NCI-H2227 treated with DMSO at 0.1 percent for 48 hours (cell line): ENCODE data around the gene CELF5.
A peak's percentile ranks its signal among the peaks of the same experiment; 100 is the strongest.
"Not testable (repeated sequence)": the region's sequence is repeated elsewhere in the genome, so short reads cannot be mapped to it uniquely, and the experiment has no call there.

Source experiments
- DNase-seq: peaks from one replicate; lab custom pipeline; 2025; lab: John Stamatoyannopoulos, UW

Gene CELF5

GRCh38 chr19:3292958-3293529, 68.6 kb downstream of the CELF5 start:
- DNase-seq: no peak

DNA sequence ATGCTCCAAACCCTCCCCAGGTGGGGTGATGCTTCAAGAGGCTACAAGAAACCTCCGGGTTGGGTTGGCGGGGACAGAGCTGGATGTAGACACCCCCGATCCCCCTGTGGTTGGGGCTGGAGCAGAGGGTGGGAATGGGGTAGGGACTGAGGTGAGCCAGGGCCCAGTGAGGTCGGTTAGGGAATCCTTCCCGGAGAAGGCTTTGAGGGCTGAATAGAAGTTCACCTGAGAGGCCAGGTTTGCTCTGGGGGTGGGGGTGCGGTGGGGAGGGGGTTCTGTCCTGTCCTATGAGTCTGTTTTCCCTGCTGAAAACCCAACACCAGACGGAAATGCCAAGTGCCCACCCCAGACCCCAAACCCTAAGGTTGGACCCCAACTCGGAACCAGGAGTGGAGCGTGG, 69.1 kb downstream of the CELF5 start:
- no peak for DNase-seq

DNA sequence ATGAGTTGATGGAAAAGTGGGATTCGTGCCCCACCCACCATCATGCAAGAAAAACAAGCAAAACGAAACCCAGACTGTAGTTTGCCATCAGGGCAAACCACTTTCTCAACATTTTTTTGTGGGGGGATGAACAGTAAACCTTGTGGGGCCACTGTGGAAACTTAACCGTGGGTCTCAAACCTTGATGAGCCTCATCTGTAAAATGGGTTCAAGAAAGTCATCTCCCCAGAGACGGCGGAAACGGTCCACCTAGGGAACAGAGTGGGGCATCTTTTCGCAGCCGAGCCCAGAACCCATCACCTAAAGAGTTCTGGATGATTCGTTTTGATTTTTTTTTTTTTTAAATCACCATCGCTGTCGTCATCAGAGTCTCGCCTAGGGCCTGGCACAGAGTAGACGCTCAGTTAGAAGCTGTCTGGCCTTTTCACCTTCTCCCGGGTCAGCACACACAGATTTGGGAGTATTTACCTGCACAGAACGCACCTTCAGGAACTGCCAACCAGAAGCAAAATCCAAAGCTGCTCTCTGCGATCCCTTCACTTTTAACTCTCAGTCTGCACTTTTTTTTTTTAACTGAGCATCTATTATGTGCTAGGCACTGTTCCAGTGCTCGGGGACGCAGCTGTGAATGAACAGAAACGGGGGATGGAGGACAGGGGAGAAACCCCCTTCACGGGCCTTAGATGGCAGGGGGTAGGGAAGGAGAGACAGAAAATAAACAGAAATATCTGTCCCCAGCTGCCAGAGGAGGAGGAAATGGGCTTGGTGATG, 69.8 kb downstream of the CELF5 start:
- DNase-seq: no peak

DNA sequence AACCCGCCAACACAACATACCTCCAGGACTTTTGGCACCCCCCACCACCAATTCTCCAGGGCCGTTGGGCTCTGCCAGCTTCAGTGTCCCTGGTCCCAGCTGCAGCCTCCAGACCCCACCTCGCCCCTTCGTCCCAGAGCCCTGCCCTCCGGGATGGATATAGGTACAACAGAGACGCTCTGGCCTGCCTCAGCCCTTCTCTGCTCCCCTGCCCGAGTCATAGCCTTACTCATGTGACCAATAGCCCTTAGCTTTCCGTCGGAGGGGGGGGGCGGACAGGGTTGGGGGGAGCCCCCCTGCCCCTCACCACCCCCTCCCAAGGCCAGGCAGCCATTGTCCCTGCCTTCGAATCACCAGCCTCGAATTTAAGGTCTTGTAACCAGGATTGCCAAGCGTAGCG, 71.1 kb downstream of the CELF5 start:
- DNase-seq: no peak

- DNase-seq: no peak
Observed at GRCh38 chr19:3296034-3296433, 71.6 kb downstream of the CELF5 start.

- no peak for DNase-seq
Observed at GRCh38 chr19:3296446-3296845, 72.0 kb downstream of the CELF5 start.

GRCh38 chr19:3298853-3299449, 74.5 kb downstream of the CELF5 start:
- no peak for DNase-seq

DNA sequence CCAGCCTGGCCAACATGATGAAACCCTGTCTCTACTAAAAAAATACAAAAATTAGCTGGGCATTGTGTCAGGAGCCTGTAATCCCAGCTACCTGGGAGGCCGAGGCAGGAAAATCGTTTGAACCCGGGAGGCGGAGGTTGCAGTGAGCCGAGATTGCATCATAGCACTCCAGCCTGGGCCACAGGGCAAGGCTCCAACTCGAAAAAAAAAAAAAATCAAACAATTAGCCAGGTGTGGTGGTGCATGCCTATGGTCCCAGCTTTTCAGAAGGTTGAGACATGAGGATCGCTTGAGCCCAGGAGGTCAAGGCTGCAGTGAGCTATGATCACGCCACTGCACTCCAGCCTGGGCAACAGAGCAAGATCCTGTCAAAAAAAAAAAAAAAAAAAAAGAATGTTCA, 76.1 kb downstream of the CELF5 start:
- DNase-seq: not testable (repeated sequence)

GRCh38 chr19:3302755-3303154, 78.3 kb downstream of the CELF5 start:
- no peak for DNase-seq

GRCh38 chr19:3304871-3305423, 80.5 kb downstream of the CELF5 start:
- peak; percentile 19 for DNase-seq

GRCh38 chr19:3309724-3310123, 85.3 kb downstream of the CELF5 start:
- DNase-seq: no peak

DNA sequence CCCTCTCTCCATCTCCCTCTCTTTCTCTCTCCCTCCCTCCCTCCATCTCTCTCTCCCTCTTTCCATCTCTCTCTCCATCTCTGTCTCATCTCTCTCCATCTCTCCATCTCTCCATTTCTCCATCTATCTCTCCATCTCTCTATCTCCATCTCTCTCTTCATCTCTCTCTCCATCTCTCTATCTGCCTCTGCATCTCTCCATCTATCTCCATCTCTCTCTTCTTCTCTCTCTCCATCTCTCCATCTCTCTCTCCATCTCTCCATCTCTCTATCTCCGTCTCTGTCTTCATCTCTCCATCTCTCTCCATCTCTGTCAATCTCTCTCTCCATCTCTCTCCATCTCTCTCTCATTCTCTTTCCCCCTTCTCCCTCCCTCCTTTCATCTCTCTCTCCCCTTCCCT, 85.8 kb downstream of the CELF5 start:
- DNase-seq: no peak

GRCh38 chr19:3310711-3311110, 86.2 kb downstream of the CELF5 start:
- DNase-seq: no peak

- DNase-seq: no peak
Observed at GRCh38 chr19:3313199-3313575, 88.7 kb downstream of the CELF5 start.

DNA sequence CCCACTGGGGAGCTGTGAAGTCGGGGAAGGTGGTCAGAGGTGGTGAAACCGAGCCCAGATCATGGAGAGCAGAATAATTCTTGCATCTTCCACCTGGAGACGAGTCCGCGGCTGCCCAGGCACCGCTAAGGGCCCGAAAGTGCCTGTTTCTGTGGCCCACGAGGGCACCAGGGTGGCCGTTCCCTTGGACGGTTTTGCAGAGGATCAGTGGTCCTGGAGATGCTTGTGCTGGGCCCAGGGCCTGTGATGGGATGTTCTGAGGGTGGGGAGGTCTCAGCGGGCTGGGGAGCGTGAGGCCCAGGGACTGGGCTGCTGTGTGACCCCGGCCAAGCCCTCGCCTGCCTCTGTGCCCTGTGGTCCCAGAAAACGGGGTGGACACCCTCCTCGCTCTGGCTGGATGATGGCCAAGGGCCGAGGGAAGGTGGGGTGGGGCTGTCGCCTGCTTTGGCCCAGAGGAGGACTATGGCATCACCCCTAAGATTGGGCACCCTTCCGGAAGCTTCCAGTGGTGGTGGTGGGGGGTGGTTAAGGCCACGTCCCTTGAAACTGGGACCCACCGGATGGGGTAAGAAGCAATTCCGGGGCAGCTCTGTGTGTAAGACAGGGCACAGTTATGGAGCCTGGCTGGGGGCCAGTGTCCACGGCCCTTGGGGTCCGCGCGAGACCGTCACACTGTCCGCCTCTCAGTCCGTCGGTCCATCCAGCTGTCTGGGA, 90.7 kb downstream of the CELF5 start:
- DNase-seq: no peak

DNA sequence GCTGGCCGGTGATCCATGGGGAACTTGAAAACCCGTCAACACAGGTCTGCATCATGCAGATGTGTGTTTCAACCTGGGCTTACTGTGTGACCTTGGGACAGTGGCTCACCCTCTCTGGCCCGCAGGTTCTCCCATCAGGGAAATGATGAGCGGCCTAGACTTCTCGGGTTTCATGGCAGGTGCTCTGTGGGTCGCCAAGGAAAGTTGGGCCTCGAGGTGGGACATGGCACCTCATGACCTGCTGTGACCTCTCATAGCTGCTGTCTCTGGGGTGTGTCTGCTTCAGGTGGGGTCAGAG, 91.2 kb downstream of the CELF5 start:
- no peak for DNase-seq

- no peak for DNase-seq
Observed at GRCh38 chr19:3316132-3316648, 91.7 kb downstream of the CELF5 start.

DNA sequence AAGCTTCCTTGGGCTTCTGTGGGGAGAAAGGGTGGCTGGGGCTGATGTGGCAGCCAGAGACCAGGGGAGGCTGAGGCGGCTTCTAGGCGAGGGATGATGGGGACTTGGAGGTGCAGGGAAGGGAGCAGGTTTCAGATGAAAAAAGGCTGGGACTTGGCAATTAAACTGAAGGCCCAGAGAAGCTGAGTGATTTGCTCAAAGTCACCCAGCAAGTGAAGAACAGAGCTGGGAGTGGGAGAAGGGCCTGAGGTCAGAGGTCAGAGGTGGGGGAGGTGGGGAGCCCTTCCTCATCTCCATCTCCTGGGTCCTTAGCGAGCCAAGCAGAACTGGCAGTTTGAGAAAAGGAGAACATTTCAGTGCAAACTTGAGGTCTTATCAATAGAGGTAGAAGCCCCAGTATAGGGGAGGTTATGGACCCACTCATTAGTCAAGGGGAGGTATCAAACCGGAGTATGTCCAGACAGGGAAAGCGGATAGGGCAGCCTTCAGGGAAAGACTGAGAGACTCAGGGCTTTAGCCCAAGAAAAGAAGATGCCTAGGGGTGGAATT, 92.3 kb downstream of the CELF5 start:
- no peak for DNase-seq

DNA sequence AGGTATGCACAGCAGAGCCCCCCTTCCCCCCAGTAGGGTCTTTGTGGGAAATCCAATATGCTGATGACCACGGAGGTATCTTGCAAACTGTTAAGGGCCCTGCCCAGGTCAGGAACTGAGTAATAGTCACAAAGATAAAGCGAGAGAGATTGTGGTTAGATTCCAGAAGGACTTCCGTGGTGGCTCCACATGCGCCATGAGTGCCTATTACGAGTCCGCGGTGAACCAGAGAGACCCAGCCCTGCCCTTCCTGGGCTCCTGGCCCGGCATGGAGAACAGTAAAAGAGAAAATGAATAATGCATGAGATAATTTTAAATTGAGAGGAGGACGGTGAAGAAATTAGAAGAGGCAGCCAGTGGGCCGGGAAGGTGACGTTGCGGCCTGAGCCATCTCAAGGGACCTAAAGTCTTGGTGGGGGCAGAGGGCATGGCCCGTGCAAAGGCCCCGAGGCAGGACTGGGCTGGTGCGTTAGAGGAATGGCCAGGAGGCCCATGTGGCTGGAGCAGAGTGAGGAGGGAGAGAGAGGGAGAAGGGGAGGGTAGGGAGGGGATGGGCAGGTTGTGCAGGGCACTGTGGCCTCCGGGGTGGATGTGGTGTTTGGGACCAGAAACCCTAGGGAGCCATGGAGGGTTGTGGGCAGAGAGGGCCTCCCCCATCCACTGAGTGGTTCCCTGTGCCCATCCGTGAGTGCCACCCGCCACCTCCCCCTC, 95.3 kb downstream of the CELF5 start:
- no peak for DNase-seq

- DNase-seq: no peak
Observed at GRCh38 chr19:3320354-3320670, 95.9 kb downstream of the CELF5 start.

- DNase-seq: no peak
Observed at GRCh38 chr19:3320853-3321252, 96.4 kb downstream of the CELF5 start.

- no peak for DNase-seq
Observed at GRCh38 chr19:3321696-3322095, 97.2 kb downstream of the CELF5 start.
